ENCODE data around the gene LHX5.

DNA sequence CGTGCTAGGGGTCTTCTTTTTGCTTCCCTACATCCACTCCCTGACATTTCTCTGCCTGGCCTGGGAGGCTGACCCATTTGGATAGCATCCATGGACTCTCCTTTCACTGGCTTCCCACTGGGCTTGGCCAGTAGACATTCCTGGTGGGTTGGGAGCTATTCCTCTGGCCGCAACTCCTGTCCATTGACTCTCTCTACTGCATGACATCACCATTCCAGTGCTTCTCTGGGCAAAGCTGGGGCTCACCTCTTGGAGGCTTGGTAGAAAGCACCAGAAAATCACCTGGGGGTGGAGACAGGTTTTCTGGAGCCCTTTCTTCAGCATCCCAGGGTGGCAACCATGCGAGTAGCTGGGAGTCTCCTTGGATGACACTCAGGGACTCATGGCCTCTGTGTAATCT is 16.7 kb upstream of the LHX5 start:
- TF ChIP-seq, protein P1, sequence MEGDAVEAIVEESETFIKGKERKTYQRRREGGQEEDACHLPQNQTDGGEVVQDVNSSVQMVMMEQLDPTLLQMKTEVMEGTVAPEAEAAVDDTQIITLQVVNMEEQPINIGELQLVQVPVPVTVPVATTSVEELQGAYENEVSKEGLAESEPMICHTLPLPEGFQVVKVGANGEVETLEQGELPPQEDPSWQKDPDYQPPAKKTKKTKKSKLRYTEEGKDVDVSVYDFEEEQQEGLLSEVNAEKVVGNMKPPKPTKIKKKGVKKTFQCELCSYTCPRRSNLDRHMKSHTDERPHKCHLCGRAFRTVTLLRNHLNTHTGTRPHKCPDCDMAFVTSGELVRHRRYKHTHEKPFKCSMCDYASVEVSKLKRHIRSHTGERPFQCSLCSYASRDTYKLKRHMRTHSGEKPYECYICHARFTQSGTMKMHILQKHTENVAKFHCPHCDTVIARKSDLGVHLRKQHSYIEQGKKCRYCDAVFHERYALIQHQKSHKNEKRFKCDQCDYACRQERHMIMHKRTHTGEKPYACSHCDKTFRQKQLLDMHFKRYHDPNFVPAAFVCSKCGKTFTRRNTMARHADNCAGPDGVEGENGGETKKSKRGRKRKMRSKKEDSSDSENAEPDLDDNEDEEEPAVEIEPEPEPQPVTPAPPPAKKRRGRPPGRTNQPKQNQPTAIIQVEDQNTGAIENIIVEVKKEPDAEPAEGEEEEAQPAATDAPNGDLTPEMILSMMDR (IDR thresholded peaks at IDR 0.05 in 8 of 11, conservative IDR thresholded peaks at IDR 0.05 in 3 of 11): no peak
- TF ChIP-seq POLR2AphosphoS5 (IDR thresholded peaks at IDR 0.05): no peak
- no peak for TF ChIP-seq POLR2A (IDR thresholded peaks at IDR 0.05)

Measured in spleen (tissue), 7 donors.